Measurements from ENCODE around the gene SCN5A.

DNA sequence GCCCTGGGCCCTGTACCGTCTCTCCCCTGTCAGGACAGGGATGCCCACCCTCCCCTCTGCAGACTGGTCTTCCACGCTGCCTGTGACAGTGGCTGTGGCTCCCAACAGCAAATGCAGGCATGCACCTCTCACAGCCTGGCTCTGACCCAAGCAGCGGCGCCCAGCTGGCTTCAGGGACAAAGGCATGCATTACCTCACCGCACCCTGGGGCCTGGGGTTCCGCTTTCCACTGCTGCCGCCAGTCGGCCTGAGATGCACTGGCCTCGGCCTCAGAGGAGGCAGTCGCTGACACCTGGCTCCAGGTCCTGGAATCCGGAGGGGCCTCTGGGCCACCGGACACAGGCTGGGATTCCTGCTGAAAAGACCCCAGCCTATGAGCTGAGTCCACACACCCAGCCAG, 70.3 kb downstream of the SCN5A start:
- TF ChIP-seq, protein P1, sequence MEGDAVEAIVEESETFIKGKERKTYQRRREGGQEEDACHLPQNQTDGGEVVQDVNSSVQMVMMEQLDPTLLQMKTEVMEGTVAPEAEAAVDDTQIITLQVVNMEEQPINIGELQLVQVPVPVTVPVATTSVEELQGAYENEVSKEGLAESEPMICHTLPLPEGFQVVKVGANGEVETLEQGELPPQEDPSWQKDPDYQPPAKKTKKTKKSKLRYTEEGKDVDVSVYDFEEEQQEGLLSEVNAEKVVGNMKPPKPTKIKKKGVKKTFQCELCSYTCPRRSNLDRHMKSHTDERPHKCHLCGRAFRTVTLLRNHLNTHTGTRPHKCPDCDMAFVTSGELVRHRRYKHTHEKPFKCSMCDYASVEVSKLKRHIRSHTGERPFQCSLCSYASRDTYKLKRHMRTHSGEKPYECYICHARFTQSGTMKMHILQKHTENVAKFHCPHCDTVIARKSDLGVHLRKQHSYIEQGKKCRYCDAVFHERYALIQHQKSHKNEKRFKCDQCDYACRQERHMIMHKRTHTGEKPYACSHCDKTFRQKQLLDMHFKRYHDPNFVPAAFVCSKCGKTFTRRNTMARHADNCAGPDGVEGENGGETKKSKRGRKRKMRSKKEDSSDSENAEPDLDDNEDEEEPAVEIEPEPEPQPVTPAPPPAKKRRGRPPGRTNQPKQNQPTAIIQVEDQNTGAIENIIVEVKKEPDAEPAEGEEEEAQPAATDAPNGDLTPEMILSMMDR (IDR thresholded peaks at IDR 0.05): no peak
- TF ChIP-seq POLR2A (IDR thresholded peaks at IDR 0.05): no peak
